NCI-H526 (cell line): ENCODE data around the gene ZMIZ1.

Experiments used
- DNase-seq, 2 experiments: peaks; one replicate each; lab custom pipeline; 2025; lab: John Stamatoyannopoulos, UW

The ZMIZ1 gene

DNA sequence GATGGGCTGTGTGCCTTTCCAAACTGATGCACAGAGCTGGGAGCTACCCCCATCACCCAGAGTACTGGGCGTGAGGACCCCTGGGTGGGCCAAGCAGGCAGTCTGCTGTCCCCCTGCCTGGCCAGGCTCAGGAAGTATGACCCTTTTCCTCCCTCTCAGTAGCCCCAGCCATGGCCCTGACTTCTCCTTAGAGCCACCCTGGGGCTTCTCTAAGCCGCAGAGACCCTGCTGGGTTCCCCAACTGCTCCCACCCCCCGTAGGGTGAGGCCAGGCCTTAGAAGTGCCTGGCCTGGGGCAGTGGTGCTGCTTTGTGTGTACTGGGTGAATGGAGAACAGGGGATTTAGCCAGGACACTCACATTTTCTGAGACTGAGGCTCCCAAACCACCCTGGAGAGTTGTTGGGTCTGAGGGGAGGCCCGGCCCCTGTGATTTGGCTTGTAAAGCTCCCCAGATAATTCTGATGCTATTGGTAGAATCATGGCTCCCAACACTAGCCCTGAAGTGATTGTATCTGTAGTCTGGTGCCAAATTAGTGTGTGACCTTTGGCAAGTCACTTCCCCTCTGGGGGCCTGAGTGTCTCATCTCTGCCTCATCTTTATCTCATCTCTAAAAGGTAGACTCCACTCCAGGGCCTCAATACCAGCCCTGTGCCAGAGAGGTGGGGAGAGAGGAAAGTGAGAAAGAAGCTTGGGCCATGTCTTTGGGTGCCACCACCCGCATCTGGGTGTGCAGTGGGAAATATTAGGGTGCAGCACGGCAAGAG lies 178.8 kb downstream of the ZMIZ1 start:
- DNase-seq = no peak

DNA sequence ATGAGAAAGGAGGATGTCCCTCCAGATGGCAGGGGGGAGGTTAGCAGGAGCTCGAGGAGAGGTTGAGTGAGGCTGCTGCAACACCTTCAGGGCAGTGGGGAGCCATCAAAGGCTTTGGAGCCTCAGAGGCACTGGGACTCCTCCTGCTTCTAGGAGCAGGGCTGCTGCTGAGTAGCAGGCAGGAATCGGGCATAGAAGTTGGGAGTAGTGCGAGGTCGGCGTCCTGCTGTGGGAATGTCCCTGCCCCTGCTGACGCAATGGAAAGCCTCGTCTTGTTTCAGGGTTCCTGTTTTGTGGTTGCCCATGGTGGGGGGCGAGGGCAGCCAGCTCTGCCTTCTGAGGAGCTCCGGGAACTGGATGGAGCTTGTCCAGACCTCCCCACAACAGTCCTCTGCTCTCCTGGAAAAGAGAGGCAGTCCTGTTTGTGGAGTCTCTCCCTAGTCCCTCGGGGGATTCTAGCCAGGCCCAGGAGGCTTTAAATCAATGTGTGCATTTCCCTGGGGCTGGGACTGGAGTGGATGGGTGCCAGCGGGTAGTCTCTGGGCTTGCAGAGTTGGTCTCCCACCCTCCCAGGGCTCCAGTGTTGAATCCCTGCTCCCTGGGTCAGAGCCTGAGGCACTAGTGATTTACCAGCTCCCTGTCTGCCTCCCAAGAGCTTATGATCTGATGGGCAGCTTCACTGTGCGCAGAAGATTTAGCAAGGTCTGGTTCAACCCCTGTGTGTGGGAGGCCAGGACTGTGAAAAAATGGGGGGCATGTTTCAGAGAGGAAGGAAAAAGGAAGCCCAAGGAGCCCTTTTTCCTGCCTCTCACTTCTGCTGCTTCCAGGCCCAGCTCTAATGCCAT lies 179.8 kb downstream of the ZMIZ1 start:
- DNase-seq = no peak

DNA sequence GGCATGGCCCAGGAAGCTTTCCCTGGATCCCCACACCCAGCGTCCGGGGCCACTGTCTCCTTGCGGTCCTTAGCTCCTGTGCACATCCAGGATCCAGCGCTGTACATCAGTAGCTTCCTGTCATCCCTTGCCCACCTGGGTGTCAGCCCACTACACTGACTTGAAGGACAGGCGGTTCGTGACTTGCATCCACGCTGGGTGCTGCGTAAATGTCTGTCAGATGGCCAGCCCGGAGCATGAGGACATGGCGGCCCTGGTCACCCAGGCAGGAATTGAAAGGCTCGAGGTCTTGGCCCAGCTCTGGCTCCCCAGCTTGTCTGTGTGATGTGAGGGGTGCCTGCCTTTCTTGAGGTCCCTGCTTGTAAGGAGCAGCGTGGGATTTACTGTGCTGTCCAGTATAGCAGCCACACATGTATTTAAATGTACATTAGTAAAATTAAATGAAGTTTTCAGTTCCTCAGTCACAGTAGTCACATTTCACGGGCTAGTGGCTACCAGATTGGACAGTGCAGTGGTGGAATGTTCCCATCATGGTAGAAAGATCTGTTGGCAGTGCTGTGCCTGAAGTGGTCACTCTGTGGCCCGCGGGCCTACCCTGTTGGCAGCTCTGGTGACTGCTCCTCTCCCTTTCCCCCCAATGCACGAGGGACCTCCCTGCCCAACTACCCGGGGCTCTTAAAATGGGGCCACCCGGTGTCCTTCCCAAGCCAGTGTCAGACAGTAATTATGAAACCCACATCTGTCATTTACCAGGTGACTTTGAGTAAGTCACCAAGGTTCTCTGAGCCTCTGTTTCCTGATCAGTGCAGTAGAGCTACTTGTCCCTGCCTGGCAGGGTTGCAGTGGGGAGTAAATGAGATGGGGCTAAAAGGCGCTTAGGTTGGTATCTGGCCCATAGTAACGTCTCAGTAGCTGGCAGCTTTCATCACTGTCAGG lies 180.7 kb downstream of the ZMIZ1 start:
- no peak for DNase-seq

DNA sequence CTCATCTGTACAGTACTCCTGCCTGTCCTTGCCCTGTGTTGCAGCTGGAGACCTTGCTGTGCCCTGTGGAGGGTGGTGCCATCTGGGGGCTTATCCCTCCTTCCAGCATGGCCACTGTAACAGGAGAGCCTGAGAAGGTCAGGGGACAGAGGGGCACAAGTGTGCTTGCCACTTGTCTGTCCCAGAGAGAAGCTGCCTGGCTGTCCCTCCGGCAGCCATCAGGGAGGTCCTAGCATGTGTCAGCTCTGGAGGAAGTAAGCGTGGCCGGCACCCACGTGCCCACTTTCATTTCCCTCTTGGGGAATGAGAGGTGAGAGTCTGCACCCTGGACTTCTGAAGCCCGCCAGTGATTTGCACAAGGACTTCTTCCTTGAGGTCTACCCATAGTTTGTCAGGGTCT lies 181.5 kb downstream of the ZMIZ1 start:
- no peak for DNase-seq

DNA sequence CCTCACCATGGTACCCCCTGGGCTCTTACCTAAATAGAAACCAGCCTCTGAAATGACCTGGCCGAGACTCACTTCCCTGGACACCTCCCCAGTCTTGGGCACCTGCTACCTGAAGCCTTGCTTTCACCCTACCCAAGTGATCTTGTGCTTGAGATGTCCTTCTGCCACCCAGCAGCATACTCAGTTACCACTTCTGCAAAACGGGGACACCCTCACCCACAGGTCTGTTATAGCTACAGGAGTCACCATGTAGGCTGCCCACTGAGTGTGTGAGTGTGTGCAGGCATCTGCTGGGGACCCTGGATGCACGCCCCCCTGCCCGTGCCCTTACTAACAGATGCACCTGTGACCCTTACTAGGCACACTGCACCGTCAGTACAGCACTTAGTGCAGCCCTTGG lies 183.7 kb downstream of the ZMIZ1 start:
- no peak for DNase-seq

DNA sequence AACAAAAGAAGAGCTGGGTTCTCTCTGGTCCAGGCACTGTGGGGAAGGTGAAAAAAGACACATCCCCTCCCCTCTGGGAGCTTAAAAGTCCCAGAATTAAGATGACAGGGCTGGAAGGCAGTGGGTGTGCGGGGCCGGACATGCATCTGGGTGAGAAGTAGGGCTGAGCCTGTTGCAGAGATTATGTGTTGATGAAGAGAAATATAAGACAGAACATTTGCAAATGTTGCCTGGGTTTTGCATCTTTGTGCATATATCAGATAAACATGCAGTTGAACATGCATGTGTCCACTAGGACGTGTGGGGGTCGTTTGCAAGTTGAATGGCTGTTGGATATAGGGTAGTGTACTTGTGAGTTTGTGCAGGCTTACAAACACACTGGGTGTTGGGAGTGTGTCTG lies 184.2 kb downstream of the ZMIZ1 start:
- no peak for DNase-seq

DNA sequence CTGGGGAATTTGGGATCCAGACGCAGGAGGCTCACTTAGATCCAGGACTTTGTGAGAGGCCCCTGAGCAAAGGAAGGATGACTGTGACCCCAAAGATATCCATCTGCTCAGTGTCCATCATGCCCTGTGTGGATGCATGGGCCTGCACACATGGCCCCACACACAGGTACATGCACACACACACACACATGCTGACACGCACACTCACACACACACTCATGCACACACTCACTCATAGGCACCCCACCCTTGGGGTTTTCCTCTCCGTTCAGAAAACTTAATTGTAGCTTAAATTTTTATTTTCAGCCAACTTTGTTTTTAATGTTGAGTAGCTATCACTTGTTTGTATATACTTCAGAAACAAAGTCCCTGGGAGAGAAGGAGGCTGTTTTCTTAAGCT lies 184.9 kb downstream of the ZMIZ1 start:
- DNase-seq = no peak

DNA sequence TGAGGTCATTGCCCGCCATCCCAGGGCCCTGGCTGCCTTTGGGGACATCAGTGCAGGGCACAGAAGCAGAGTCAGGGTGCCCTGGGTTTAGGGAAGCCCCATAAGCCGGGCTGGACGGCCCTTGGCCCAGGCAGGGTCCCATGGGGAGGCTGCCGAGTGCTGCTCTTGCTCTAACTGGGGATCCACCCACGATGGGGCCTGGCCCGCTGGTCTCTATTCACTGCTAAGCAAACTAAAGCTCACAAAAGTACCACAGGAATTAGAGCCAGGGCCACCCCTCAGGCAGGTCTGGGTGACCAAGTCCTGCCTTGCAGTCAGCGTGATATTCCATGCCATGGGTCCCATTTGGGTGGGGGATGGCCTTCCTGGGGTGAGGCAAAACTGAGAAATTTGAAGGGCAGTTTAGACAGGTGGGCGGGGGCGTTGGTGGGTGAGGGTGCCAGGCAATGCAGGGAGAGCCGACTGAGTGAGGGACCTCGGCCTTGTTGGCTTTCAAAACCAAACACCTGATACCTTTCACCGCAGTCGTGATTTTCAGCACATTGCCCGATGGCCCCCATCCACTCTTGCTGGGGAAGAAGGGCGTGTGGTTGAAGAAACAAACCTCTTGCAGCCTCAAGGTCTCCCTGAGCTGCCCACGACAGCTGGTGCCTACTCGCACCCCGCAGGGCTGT lies 185.7 kb downstream of the ZMIZ1 start:
- no peak for DNase-seq

DNA sequence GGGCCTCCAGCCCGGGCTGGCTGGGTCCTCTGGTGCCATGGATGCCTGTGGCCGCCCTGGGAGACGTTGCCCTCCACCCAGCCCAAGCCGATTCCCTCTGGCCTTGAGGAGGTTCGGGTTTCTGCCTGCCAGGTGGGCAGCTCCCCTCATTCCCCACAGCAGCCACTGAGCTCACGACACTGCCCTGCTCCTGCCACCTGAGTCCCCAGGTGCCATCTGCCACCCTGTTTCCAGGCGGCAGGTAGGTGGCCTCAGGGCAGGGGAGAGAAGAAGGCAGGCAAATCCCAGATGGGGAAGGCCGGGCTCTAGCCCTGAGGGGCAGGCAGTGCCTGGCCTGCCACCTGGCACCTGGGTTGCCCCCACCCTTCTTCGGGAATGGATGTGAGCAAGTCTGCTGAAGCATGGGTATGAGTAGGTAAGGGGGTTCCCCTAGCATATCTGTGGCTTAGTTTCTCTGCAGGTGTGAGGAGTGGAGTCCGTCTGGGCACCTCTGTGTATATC lies 186.3 kb downstream of the ZMIZ1 start:
- DNase-seq = no peak

DNA sequence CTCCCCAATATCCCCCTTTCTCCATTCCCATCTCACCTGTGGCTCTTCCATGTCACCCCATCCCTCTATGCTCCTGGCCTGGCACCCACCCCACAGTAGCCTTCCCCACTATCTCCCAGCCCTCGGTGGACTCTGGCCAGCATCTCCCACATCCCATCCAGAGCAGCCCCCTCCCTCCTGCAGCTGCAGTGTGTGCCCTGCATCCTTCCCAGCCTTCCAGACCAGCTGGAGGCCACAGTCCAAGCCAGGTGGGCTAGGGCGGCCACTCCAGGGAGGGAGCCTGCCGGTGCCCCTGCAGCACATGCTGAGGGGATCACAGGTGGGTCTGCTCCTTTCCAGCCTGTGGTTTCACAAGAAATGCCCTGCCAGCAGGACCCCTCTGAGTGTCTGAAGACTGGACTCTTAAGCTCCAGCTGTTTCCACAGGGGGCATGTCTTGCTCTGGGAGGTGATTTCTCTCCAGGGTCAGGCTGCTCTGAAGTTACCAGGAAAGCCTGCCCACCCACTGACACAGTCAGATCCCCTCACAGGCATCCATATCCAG lies 187.6 kb downstream of the ZMIZ1 start:
- DNase-seq = no peak

DNA sequence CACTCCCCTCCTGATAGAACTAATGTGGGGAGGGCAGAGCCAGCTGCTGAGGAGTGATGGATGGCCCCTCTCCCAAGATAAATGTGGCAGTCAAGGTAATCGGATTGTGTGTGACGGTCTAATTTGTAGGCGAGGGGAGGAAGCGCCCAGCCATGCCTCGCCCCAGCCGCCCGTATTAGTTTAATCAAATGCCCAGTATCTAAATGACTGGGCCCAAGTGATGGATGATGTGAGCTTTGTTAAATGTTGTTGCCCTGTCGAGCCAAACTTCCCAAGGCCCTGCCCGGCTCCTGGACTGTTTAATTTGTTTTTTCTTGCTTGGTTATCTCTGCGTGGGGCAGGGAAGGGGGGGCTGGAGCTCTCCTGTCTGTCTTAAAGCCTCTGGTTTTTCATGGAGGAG lies 190.1 kb downstream of the ZMIZ1 start:
- DNase-seq = peak in 1 of 2 experiments; percentile 38

DNA sequence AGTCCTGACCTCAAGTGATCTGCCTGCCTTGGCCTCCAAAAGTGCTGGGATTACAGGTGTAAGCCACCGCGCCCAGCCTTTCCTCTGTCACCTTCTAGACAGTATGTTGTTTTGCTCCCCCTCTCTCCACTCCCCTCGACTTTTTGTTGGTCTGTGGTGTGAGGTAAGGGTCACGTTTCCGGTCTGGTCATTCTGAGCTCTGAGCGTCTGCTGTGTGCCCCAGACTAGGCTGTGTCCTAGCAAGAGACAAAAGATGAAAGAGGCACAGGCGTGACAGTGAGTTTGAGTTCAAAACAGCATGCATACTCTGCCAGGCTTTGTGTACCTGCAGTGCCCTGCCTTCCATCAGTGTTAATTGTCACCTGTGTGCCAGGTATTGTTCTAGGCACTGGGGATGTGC lies 191.1 kb downstream of the ZMIZ1 start:
- no peak for DNase-seq

DNA sequence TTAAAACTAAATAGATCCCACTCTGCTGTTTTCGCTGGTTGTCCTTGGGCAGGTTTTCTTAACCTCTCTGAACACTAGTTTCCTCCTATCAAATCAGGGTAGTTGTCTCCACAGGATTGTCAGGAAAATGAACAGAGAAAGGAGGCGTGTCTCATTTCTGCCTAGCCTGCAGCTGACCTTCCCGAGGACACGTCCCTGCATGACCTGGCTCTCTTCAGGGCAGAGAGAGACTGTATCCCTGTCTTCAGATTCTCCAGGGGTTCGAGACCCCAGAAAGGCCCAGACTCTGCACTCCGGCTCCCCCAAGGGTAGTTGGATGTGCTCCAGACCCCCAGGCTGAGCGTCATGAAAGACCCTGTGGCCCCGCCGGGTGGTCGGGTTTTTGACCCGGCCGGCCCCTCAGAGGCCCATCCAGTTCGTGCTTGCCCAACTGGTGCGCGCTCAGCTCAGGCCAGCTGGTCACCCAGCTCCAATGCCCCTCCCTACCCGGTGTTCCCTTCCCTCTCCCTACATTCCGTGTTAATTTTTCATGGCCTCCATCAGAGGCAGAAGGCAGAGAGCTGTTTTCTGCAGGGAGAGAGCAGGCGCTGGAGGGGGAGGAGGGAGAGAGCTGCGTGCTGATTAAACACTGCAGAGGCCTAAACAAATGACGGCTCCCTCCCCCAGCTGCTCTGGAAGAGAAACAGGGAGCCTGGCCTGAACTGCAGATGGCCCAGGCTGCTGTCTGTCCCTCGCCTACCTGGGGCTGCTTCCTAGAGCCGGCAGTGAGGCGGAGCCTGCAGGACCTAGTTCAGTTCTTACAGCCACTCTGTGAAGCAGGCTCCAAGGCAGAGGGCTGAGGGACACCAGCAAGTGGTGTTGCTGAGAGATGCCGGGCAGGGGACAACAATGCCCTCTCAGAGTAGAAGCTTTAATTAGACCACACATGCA lies 192.3 kb downstream of the ZMIZ1 start:
- peak; percentile 83 to 86 for DNase-seq

DNA sequence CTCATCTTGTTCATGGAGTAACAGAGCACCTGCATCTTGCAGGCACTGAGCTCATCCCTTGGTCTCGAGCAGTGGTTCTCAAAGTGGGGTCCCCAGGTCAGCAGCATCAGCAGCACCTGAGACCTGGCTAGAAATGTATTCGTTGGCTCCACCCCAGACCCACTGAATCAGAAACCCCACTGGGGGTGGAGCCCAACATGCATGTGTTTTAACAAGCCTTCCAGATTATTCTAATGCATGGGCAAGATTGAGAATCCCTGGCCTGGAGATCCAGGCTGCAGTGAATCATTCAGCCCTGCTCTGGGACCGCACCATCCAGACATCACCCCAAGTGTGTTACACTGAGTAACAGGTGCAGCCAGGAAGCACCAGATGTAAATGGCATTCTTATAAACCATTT lies 193.4 kb downstream of the ZMIZ1 start:
- DNase-seq = no peak

DNA sequence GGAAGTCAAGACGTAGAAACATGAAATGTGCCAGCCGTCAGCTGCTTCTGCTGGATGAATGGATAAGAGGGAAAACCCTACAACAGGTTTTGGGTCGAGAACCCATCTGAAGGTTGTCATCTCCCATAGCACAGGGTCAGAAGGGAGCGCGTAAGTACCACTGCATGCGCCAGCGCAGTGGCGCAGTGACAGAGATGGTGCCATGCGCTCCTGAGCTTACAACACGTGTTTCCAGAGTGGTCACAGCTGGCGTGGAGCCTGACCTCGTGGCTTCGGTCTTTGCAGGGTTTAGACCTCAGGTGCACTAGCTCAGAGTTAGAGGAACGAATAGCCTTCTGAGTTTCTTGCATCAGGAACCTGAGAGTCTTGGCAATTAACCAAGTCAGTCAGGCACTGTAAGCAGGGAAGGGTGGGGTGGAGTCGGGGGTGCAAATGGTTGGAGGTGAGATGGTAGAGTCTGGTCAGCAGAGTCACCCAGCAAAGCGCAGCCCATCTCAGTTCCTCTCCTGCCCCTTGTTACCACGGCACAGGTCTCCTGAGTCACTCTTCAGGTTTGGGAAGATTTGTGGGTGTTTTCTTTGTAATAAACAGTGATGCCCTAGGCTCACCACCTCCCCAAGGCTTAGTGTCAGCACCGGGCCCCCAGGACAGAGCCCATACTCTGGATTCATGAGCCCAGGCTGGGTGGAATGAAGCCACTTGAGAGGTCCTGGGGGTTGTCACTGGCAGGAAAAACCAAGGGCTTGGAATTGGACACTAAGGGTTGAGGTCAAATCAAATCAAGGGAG lies 194.4 kb downstream of the ZMIZ1 start:
- DNase-seq = no peak

DNA sequence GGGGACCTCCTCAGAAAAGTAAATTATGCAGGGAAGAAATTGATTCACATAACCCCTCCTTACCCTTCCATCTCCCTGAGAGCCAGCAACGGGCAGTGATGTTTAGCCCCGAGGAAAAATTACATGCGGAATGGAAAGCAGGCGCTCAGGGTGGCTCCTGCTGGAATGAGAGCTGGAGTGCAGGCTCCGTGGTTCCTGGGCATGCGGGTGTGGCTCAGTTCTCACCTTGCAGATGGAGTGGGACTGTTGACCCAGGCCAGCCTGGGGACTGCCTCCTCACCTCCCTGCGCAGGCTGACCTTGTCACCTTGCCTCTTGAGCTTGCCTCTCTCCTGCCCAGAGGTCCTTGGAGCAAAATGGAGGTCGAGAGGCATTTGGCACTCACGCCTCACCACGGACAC lies 195.2 kb downstream of the ZMIZ1 start:
- DNase-seq = no peak

DNA sequence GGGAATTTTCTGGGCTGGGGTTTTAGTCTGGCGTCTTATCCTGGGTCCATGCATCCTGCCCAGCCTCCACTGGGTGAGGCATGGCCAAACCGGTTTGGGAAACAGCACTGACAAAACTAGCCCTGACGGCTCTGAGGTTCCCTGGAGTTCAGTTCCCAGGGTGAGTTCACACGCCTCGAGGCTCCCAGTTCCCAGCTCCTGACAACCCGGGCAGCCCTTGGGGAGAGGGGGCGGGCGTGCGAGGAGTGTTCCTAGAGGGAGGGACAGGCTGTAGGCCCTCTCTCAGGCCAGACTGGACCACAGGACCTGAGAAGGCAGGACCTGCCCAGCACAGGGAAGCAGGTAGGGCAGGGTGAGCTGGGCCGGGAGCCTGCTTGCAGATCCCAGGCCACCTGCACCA lies 196.2 kb downstream of the ZMIZ1 start:
- DNase-seq = no peak

DNA sequence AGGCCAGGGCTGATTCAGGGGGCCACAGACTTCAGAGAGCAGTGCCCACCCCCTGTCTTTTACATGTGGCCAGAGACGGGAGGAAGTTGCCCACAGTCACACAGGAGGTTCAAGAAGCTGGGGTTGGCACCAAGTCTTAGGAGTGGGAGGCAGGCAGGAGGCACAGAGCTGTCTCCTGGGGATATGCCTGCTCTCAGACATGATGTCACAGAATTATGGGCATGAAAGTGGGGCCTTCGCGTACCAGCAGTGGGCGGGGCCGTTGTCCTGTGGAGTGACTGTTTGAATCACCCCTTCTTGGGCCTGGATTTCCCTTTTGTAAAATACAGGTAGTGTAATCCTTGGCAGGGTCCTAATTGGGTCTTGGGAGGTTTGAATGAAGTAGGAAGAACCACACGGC lies 197.3 kb downstream of the ZMIZ1 start:
- no peak for DNase-seq

DNA sequence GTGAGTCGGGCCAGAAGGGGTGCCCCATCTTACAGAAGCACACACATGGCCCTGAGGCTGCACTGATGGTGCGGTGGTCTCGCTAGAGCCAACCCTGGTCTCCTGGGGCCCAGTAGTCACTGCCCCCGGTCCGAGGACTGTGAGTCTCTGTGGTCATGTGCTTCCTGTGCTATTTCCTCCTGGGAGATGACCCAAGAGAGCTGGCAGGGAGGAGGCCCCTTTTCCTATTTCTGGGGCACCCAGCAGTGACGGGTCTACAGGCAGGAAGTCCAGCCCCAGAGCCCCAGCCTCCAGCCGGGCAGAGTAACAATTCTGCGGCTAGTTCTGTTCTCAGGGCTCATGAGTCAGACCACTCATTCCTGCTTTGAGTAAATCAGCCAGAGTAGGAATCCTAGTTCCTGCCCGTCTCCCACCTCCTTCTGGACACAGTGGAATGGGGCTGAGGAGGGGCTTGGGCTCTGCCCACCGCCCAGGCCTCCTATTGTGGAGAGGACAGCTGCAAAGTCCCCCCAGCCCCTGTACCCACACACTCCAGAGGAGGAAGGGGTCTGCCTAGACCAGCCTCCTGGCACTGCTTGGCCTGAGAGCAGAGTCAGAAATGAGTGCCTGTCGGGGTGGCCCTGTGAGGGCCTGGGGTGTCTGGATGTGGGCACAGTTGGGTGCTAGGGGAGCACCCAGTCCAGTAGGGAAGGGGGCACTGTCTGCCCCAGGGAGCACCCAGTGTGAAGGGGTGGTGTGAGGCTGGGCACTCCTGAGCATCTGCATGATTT lies 198.0 kb downstream of the ZMIZ1 start:
- DNase-seq = no peak
